Activated CD4-positive, alpha-beta T cell treated with anti-CD3 and anti-CD28 coated beads for 1 hour (primary cell): ENCODE measurements around the gene FARP1.

Experiments used
- DNase-seq: peaks from one replicate; pipeline ENCODE4 v3.0.0-alpha.2; 2020

The FARP1 gene

DNA sequence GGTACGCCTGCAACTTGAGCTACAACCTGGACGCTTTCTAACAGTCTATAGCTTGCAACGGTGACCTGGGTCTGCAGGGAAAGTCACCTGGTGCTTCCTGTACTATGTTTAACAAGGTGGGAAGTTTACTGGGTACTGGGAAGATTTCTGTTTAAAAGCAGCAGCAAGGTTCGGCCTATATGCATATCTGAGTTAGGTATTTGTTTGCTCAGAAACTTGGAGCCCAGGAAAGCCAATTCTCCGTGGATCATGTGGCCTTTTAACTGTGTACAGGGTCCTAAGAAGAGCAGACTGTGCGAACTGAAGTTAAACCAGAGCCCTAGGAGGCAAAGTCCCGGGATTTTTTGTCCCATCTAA lies 330.9 kb downstream of the FARP1 start:
- DNase-seq: no peak

- no peak for DNase-seq
These were observed 331.4 kb downstream of the FARP1 start for GRCh38 chr13:98474292-98474691.

DNA sequence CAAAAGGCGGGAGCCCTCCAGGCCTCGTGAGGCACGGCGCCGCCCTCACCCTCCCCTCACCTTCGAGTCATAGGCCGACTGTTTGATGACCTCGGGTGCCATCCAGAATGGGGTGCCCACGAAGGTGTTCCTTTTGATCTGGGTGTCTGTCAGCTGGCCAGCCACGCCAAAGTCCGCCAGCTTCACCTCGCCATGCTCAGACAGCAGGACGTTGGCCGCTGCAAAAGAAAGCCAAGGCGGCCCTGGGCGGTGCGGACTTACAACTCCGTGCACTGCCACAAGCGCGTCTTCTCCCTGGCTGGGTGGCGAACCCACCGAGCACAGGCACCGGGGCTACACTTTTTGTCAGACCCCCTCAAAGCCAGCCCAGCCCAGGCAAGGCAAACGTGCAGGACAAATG lies 331.9 kb downstream of the FARP1 start:
- DNase-seq: no peak

- DNase-seq: no peak
These were observed 332.6 kb downstream of the FARP1 start for GRCh38 chr13:98475522-98475921.

- no peak for DNase-seq
These were observed 333.2 kb downstream of the FARP1 start for GRCh38 chr13:98476106-98476505.

DNA sequence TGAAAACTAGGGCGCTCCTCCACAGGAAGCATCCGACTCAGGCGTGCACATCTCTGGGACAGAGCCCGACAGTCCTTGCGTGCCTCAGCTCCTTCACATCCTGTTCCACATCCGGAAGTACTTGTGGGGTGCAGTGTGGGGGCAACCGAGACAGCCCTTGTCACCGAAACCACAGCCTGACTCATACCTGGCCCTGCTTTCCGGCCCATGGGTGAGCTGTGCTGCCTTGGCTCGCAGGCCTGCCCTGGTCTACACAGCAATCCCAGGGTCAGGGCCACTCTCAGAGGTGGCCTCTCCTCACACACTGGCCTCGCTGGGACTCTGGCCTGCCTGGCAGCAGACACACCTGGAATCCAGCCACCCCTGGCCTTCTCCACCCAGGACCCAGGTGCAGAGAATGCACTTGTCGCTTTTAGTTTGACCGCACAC lies 333.7 kb downstream of the FARP1 start:
- peak; percentile 78 for DNase-seq

DNA sequence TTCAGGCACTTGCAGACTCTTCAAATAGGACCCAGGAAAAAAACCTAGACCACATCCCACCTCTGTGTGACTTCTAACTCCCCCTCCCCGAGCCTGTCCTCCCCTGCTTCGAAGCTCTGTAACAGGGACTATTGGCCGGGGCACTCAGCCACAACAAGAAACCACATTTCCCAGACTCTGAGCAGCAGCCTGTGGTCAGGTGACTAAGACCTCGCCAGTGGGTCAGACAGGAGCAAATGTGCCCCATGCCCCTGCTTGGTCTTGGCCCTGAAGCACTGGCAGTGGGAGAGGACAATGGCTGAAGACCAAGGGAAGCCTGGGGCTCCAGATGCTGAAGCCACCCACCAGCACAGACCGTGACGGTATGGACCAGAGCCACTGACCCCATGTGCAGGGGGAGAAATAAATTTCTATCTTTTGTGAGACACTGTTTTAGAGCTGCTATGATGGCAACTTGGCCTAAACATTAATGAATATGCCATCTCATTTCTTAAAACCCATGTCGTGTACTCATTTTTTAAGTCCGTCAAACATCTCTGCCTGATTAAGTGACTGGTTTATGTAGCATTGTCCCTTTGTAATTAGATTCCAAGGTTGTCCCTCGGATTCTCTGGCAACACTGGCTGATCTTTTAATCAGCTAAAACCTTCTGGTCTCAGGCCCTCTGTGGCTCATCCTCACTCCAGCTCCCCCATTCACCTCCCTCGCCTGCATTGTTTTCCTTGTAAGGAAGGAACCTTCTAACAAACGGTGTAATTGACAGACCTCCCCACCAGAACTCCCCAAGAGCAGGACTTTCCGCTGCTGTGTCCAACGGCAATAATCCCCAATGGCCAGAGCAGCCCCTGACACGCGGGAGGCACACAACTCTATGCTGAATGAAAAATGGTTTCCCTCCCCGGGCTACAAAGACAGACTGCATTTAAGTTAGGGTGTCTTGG lies 335.6 kb downstream of the FARP1 start:
- DNase-seq: no peak

GRCh38 chr13:98479496-98480003 lies 336.7 kb downstream of the FARP1 start:
- no peak for DNase-seq

DNA sequence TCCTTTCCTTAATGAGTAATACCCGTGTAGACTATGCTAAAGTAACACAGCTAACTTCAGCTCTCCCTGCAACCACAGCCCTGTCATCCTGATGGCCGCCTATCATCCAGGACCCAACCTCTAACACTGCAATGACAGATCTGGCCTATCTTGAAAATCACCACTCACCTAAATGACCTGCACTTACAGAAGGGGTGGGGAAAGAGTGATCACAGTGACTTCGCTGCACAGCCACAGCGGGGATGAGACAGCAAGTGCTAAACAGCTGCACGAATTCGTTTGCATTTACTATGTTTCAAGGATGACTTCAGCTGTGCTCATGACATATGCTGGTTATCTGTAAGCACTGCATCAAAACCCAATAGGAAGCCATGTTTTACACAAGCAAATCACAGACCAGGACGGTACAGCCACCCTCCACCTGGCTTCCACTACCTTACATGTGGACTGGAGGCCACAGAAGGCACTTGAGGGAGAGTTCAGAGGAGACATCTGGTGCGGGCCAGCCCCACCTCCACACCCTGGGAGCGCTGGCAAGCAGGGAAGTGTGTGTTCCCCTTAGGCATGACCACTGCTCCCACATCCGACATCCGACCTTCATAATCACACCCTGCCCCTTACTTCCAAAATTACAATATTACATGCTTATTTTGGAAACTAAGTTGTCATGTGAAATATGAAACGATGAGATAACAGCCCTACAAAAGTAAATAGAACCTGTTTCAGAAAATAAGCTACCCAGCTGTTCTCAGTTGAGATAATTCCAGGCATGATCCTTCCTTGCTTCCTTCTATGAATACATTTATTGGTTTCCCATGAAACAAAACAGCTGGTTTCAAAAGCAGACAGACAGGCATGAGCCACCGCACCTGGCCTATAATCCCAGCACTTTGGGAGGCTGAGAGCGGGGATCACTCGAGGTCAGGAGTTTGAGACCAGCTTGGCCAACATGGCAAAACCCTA lies 338.3 kb downstream of the FARP1 start:
- DNase-seq: no peak

DNA sequence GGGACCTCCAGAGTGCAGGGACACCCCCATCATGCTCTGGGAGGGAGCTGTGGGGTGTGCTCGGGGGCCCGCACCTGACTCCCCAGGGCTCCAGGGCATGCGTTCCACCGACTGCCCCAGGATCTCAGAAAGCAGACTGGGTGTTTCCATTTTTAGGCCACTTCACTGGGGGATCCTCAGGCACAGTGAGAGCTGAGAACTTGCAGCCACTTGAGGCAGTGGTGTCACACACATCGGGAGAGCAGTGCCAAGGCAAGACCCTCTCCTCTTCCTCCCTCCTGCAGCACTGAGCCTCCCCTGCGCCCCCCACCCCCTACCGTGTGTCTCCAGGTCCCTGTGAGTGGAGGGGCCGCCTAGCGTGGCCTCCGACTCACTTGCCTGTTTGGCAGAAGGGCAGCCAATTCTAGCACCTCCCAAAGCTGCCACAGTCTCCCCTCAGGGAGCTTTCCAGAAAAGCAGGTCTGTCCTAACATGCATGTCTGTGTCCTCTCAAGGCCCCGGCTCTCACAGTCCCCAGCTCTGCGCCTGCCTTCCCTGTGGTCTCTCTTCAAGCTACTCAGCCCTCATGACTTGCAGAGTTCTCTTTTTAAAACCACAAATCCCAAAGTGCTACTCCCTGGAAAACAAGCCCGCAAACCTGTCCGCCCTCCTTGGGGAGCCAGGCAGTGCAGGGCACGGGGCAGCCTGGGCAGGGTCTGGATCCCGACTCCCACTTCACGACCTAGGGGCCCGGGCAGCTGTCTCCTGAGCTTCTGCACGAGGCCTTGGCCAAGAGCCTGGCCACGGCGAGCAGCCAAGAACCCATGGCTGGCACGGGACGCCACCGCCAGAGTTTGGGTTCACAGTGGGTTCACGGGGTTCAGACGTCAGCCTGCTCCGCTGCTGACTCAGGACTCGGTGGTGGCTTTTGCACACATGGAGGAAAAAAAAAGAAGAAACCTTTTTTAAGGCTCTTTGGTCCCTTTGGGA lies 339.9 kb downstream of the FARP1 start:
- no peak for DNase-seq

- DNase-seq: no peak
These were observed 340.9 kb downstream of the FARP1 start for GRCh38 chr13:98483601-98484288.

GRCh38 chr13:98484289-98485219 lies 341.7 kb downstream of the FARP1 start:
- peak; percentile 51 for DNase-seq

DNA sequence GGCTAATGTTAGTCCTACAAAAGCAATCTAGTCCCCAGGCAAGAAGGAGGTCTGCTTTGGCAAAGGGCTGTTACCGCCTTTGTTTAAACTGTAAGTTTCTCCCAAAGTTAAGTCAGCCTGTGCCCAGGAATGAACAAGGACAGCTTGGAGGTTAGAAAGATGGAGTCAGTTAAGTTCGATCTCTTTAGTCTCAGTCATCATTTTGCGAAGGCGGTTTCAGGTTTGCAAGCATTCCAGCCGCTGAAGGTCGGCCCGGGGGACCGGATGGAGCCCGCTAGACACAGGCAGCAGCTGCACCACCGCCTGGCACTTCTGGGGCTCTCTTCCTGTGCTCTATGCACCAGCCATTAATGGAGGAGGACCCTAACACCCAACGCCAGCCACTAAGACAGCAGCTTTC lies 342.7 kb downstream of the FARP1 start:
- DNase-seq: no peak

- no peak for DNase-seq
These were observed 343.5 kb downstream of the FARP1 start for GRCh38 chr13:98486412-98486811.

- no peak for DNase-seq
These were observed 344.1 kb downstream of the FARP1 start for GRCh38 chr13:98487016-98487415.

- no peak for DNase-seq
These were observed 344.6 kb downstream of the FARP1 start for GRCh38 chr13:98487522-98487921.

DNA sequence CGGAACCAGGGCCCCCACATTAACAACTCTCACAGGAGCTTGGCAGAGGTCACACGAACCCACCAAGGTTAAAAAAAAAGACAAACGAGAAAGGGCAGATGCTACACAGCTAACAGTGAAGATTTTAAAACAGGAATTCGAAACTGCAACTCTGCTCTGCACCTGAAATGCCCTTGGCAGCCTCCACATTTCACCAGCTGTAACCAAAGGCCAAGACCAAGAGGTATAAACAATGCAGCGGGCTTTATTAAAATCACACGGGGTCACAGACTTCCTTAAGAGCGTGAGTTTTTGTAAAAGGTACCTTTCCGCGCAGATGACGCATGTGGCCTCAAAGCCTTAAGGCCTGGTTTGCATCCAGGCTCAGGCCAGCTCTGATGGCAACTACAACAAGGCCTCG lies 345.8 kb downstream of the FARP1 start:
- no peak for DNase-seq

- DNase-seq: no peak
These were observed 346.7 kb downstream of the FARP1 start for GRCh38 chr13:98489446-98490194.

DNA sequence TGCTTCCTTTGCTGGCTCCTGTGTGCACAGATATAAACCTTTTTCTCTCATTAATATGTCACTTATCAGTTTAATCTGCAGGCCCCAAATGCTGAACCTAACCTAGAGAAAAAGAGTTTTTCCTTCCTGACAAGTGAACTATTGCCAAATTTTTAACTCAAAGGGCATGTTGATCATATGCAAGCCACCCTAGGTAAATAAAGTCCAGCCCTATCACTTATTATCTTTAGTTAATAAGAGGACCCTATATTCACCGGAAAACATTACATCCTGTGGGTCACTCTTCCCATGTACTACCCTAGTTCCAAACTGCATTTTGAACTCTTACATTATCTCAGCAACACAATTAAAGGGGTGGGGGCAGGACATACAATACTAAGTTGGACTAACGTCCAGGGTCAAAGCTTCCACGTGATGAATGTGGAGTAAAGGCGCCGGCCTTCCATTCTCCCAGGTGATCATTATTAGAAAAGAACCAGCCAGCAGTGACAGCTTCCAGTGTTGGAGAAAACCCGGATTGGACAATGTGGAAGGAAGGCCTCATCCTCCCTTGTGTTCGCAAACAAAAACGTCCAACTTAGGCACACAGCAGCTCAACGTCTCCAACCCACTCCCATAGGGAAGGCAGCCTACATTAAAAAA lies 347.4 kb downstream of the FARP1 start:
- DNase-seq: no peak
